Keratinocyte (primary cell): ENCODE data around the gene FAM13A. TPM values are rescaled to one million over a fixed set of nuclear protein-coding genes. Genes with fewer than 3 reads are reported as not detected.

Source experiments
- DNase-seq: peaks from one replicate; pipeline ENCODE4 v3.0.0-alpha.2; 2011; ENCODE audit warnings: low read depth, missing footprints, low spot score
- FAIRE-seq: peaks from 2 replicates; lab custom pipeline; 2011; peaks lifted over from hg19 to GRCh38; lab: Jason Lieb, UNC
- H2AFZ ChIP-seq: 2 replicates; pipeline ENCODE4 v1.6.0; 2012; ENCODE audit warnings: low read length, control low read depth, inconsistent platforms; ENCODE audit not compliant: control insufficient read depth
- H3K27ac ChIP-seq: 2 replicates; pipeline ENCODE4 v1.5.1; 2011; ENCODE audit warnings: low read length; ENCODE audit not compliant: control insufficient read depth, insufficient read depth
- H3K27me3 ChIP-seq: 3 replicates; pipeline ENCODE4 v1.6.0; 2011; ENCODE audit warnings: low read length; ENCODE audit not compliant: control insufficient read depth, insufficient read depth; ENCODE audit errors: extremely low read depth
- H3K36me3 ChIP-seq, 2 experiments: 2 replicates in 1 of 2; 3 replicates in 1 of 2; pipeline ENCODE4 v1.5.1; 2011; ENCODE audit warnings: low read length in 2 of 2, mild to moderate bottlenecking in 1 of 2; ENCODE audit not compliant: control insufficient read depth in 2 of 2, insufficient read depth in 2 of 2; ENCODE audit errors: extremely low read depth in 1 of 2
- H3K4me1 ChIP-seq: 3 replicates; pipeline ENCODE4 v1.5.1; 2011; ENCODE audit warnings: low read length; ENCODE audit not compliant: control insufficient read depth, insufficient read depth; ENCODE audit errors: extremely low read depth
- H3K4me2 ChIP-seq: 3 replicates; pipeline ENCODE4 v1.6.0; 2011; ENCODE audit warnings: low read depth, low read length; ENCODE audit not compliant: control insufficient read depth, insufficient read depth; ENCODE audit errors: extremely low read depth
- H3K4me3 ChIP-seq, 3 experiments: fragments of 200-600 bp in 1 of 3; sonication (generic) in 1 of 3; 2 replicates in 2 of 3; 3 replicates in 1 of 3; pipeline ENCODE4 v1.5.1; 2011 to 2016; ENCODE audit warnings: low read length in 3 of 3, mild to moderate bottlenecking in 3 of 3, control low read depth in 2 of 3, inconsistent platforms in 1 of 3, low read depth in 1 of 3, mixed read lengths in 1 of 3, mixed run types in 1 of 3, moderate library complexity in 1 of 3; ENCODE audit not compliant: control insufficient read depth in 2 of 3, insufficient read depth in 2 of 3; ENCODE audit errors: extremely low read depth in 1 of 3
- H3K79me2 ChIP-seq: 2 replicates; pipeline ENCODE4 v1.6.0; 2012; ENCODE audit warnings: low read length; ENCODE audit not compliant: control insufficient read depth, insufficient read depth
- H3K9ac ChIP-seq: 3 replicates; pipeline ENCODE4 v1.6.0; 2011; ENCODE audit warnings: low read length; ENCODE audit not compliant: control insufficient read depth, insufficient read depth; ENCODE audit errors: extremely low read depth
- H3K9me1 ChIP-seq: 3 replicates; pipeline ENCODE4 v1.6.0; 2011; ENCODE audit warnings: low read length; ENCODE audit not compliant: control insufficient read depth, insufficient read depth; ENCODE audit errors: extremely low read depth
- H3K9me3 ChIP-seq: 2 replicates; pipeline ENCODE4 v1.5.1; 2012; ENCODE audit warnings: low read depth, low read length; ENCODE audit not compliant: control insufficient read depth
- H4K20me1 ChIP-seq: 3 replicates; pipeline ENCODE4 v1.6.0; 2011; ENCODE audit warnings: low read length; ENCODE audit not compliant: control insufficient read depth, insufficient read depth; ENCODE audit errors: extremely low read depth
- EZH2 ChIP-seq: IDR thresholded peaks from one replicate; pipeline ENCODE4 v1.6.1; 2012; ENCODE audit warnings: inconsistent platforms, mild to moderate bottlenecking, low read length, moderate library complexity
- dilution Hi-C: fragments of 300-500 bp; cut with MboI; formaldehyde crosslinking; loops from one replicate; pipeline ENCODE4 v1.7.0; 2020; ENCODE audit warnings: low sequenced_read_pairs; ENCODE audit not compliant: extremely low pct_ligation_motif_present
- polyA plus RNA-seq, 5 experiments: library from polyadenylated mRNA; depleted of rRNA in 3 of 5; stranded (reverse) in 3 of 5; stranded (forward) in 1 of 5; unstranded in 1 of 5; fragments of >200 nt; gene quantifications; 1 replicate in 1 of 5; 2 replicates in 3 of 5; 3 replicates in 1 of 5; pipeline versions ENCODE4 v1.2.1 to v1.2.3, GENCODE V29; 2011 to 2012; ENCODE audit warnings: missing spikeins in 2 of 5, low read depth in 1 of 5, low replicate concordance in 1 of 5
- TF ChIP-seq, protein P1 (sequence below), 3 experiments: IDR thresholded peaks in 1 of 3; conservative IDR thresholded peaks in 1 of 3; optimal IDR thresholded peaks in 1 of 3; 2 replicates in 2 of 3; 3 replicates in 1 of 3; pipeline versions ENCODE3 to v1.5.1; 2011; ENCODE audit warnings: low read length in 3 of 3, mild to moderate bottlenecking in 3 of 3, moderate library complexity in 2 of 3, control low read depth in 1 of 3, inconsistent platforms in 1 of 3; ENCODE audit not compliant: insufficient read depth in 2 of 3; ENCODE audit errors: extremely low read depth in 1 of 3

Gene FAM13A
- polyA plus RNA-seq, 1 donor (not counting 4 experiments of a cell fraction or from before 2014, with no cell fraction given) = 6.0 TPM

DNA sequence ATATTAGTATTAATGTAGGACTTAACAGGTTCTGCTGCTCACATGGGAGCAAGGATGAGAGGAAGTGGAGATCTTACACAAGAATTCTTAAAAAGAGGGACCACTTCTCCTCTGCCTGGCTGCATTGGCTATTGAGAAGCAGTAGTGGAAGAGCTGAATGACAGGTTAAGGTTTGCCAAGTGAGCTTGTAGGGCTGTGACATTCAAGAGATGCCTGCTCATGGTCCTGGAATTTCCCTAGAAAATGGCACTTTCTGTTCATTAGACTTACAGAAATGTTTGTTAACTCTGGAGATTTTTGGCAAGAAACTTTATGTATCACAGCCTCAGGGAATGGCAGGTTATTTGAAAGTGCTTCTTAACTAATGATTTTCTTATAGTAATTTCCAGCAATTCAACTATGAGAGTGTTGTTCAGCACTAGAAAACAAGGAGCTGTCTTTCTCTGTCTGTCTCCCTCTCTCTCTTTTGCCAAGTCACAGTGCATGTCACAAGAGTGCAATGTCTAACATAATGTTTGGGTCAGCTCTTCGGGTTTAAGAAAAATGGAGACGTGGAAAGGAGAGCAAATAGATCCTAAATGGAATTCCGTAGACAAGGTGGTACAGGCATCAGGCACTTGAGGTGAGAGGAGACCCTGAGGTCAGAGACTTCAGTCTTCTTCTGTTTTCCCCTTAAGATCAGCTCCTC lies 351.0 kb downstream of the FAM13A start:
- Histone ChIP-seq H3K27ac (no peak overlapping the region), H3K9ac (no peak overlapping the region), H3K9me3 (no peaks in the 10 kb centered on the region), H3K9me1 (no peaks in the 10 kb centered on the region), H2AFZ (no peak overlapping the region), H3K79me2 (no peaks in the 10 kb centered on the region), H3K27me3 (no peaks in the 10 kb centered on the region), H4K20me1 (no peaks in the 10 kb centered on the region), H3K36me3 (peaks cover 3 to 19% of the 10 kb centered on the region in 2 experiments), H3K4me2 (no peak overlapping the region), H3K4me3 (no peak overlapping the region), H3K4me1 (no peaks in the 10 kb centered on the region)
- FAIRE-seq (no peak), DNase-seq (no peak)
- dilution Hi-C loops = no loop called here
- TF ChIP-seq, protein P1, sequence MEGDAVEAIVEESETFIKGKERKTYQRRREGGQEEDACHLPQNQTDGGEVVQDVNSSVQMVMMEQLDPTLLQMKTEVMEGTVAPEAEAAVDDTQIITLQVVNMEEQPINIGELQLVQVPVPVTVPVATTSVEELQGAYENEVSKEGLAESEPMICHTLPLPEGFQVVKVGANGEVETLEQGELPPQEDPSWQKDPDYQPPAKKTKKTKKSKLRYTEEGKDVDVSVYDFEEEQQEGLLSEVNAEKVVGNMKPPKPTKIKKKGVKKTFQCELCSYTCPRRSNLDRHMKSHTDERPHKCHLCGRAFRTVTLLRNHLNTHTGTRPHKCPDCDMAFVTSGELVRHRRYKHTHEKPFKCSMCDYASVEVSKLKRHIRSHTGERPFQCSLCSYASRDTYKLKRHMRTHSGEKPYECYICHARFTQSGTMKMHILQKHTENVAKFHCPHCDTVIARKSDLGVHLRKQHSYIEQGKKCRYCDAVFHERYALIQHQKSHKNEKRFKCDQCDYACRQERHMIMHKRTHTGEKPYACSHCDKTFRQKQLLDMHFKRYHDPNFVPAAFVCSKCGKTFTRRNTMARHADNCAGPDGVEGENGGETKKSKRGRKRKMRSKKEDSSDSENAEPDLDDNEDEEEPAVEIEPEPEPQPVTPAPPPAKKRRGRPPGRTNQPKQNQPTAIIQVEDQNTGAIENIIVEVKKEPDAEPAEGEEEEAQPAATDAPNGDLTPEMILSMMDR (optimal IDR thresholded peaks at IDR 0.05 in 1 of 3, IDR thresholded peaks at IDR 0.05 in 1 of 3, conservative IDR thresholded peaks at IDR 0.05 in 1 of 3; ENCODE audit: extremely low read depth in 1 of 3, insufficient read depth in 2 of 3, low read length in 3 of 3) = no peak
- TF ChIP-seq EZH2 = no peak

DNA sequence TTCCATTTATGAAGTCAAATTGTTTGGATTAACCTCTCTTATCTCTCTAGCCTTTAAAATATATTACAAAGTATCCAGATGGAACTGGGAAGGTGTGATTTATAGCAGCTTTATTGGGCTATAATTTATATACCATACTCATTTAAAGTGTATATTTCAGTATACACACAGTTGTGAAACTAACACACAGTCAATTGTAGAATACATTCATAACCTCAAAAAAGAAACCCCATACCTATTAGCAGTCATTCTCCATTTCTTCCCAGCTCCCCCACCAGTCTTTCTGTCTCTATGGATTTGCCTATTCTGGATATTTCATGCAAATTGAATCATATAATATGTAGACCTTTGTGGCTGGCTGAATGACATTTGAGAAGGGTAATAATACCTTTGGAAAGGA lies 351.8 kb downstream of the FAM13A start:
- Histone ChIP-seq H3K9ac (no peak overlapping the region), H3K9me3 (no peaks in the 10 kb centered on the region), H3K27me3 (no peaks in the 10 kb centered on the region), H3K79me2 (no peaks in the 10 kb centered on the region), H2AFZ (no peak overlapping the region), H3K4me3 (no peak overlapping the region), H3K36me3 (peaks cover 0 to 15% of the 10 kb centered on the region in 2 experiments), H3K9me1 (no peaks in the 10 kb centered on the region), H3K27ac (no peak overlapping the region), H4K20me1 (no peaks in the 10 kb centered on the region), H3K4me2 (no peak overlapping the region), H3K4me1 (no peaks in the 10 kb centered on the region)
- FAIRE-seq (no peak), DNase-seq (no peak)
- TF ChIP-seq EZH2 = no peak
- TF ChIP-seq, protein P1 (optimal IDR thresholded peaks at IDR 0.05 in 1 of 3, IDR thresholded peaks at IDR 0.05 in 1 of 3, conservative IDR thresholded peaks at IDR 0.05 in 1 of 3; ENCODE audit: extremely low read depth in 1 of 3, insufficient read depth in 2 of 3, low read length in 3 of 3) = no peak
- dilution Hi-C loops = no loop called here
